HCT116 (cell line): ENCODE results near the gene NT5C2.

Experiments used
- POLR2A ChIP-seq: IDR thresholded peaks from 2 replicates; pipeline ENCODE4 v1.7.0; 2011; ENCODE audit warnings: borderline replicate concordance; ENCODE audit not compliant: insufficient read depth, insufficient read length; ENCODE audit errors: extremely low read depth
- RAD21 ChIP-seq: IDR thresholded peaks from 2 replicates; pipeline ENCODE4 v1.6.1; 2012; ENCODE audit warnings: low read depth, mild to moderate bottlenecking
- ZNF274 ChIP-seq: fragments of 200-500 bp; sonication (Bioruptor generic); IDR thresholded peaks from 2 replicates; pipeline ENCODE4 v1.6.1; 2014; ENCODE audit warnings: mild to moderate bottlenecking, low read depth, low read length, inconsistent platforms
- TF ChIP-seq, protein P1 (sequence below), 3 experiments: fragments of 200-600 bp in 1 of 3; sonication (generic) in 1 of 3; IDR thresholded peaks in 2 of 3; conservative IDR thresholded peaks in 1 of 3; 2 replicates each; pipeline ENCODE4 v1.5.1; 2012 to 2017; ENCODE audit warnings: low read depth in 2 of 3, low read length in 2 of 3, antibody characterized with exemption in 1 of 3, borderline replicate concordance in 1 of 3, control low read depth in 1 of 3, mild to moderate bottlenecking in 1 of 3, mixed read lengths in 1 of 3, mixed run types in 1 of 3, moderate library complexity in 1 of 3; ENCODE audit not compliant: insufficient read depth in 1 of 3
- TF ChIP-seq, protein P2 (sequence below): IDR thresholded peaks from 2 replicates; pipeline ENCODE4 v1.6.1; 2012

DNA sequence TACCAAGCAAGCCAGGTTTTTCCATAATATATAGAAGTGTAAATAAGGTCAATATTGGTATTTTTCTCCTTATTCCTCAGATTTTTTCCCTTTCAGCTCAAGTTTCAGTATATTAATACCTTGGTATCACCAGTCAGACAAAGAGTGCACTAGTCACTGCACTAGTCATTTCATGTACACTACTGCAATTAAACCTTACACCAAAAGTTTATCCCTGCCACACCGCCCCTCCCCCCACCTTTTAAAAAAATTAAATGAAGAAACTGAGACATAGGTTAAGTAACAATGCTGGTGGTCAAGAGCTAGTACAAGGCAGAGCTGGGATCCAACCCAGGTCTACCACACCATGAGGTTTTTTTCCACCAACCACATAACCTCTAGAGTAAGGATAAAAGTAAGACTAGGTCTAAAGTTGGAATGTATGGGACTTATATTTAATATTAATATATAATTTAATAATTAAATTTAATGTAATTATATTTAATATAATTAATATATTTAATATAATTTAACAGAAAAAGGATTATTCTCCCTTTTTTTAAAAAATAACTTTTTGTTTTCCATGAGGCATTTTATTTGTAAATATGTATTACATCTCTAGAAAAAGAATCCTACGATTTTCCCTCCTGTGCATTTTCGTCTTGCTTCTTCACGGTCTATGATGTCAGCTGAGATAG lies 68.5 kb downstream of the NT5C2 start:
- TF ChIP-seq RAD21: no peak
- TF ChIP-seq, protein P1, sequence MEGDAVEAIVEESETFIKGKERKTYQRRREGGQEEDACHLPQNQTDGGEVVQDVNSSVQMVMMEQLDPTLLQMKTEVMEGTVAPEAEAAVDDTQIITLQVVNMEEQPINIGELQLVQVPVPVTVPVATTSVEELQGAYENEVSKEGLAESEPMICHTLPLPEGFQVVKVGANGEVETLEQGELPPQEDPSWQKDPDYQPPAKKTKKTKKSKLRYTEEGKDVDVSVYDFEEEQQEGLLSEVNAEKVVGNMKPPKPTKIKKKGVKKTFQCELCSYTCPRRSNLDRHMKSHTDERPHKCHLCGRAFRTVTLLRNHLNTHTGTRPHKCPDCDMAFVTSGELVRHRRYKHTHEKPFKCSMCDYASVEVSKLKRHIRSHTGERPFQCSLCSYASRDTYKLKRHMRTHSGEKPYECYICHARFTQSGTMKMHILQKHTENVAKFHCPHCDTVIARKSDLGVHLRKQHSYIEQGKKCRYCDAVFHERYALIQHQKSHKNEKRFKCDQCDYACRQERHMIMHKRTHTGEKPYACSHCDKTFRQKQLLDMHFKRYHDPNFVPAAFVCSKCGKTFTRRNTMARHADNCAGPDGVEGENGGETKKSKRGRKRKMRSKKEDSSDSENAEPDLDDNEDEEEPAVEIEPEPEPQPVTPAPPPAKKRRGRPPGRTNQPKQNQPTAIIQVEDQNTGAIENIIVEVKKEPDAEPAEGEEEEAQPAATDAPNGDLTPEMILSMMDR (IDR thresholded peaks at IDR 0.05 in 2 of 3, conservative IDR thresholded peaks at IDR 0.05 in 1 of 3; ENCODE audit: borderline replicate concordance in 1 of 3, insufficient read depth in 1 of 3, low read depth in 2 of 3, low read length in 2 of 3): no peak
- TF ChIP-seq ZNF274: no peak
- TF ChIP-seq, protein P2, sequence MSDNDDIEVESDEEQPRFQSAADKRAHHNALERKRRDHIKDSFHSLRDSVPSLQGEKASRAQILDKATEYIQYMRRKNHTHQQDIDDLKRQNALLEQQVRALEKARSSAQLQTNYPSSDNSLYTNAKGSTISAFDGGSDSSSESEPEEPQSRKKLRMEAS: no peak
- no peak for TF ChIP-seq POLR2A
